A549 treated with ZK216348 at 1 μM for 4 hours (cell line): ENCODE measurements around the gene AVP. TPM values are rescaled to one million over a fixed set of nuclear protein-coding genes. Genes with fewer than 3 reads are reported as not detected.

Experiments
- total RNA-seq: library from RNA; stranded (reverse); fragments of 200-300 nt; extraction: Qiagen RNA extraction; gene quantifications from 5 replicates; pipeline ENCODE4 v1.2.3, GENCODE V29; 2022; ENCODE audit warnings: low read depth

AVP gene, protein sequence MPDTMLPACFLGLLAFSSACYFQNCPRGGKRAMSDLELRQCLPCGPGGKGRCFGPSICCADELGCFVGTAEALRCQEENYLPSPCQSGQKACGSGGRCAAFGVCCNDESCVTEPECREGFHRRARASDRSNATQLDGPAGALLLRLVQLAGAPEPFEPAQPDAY
- not detected in 5 replicates for total RNA-seq

DNA sequence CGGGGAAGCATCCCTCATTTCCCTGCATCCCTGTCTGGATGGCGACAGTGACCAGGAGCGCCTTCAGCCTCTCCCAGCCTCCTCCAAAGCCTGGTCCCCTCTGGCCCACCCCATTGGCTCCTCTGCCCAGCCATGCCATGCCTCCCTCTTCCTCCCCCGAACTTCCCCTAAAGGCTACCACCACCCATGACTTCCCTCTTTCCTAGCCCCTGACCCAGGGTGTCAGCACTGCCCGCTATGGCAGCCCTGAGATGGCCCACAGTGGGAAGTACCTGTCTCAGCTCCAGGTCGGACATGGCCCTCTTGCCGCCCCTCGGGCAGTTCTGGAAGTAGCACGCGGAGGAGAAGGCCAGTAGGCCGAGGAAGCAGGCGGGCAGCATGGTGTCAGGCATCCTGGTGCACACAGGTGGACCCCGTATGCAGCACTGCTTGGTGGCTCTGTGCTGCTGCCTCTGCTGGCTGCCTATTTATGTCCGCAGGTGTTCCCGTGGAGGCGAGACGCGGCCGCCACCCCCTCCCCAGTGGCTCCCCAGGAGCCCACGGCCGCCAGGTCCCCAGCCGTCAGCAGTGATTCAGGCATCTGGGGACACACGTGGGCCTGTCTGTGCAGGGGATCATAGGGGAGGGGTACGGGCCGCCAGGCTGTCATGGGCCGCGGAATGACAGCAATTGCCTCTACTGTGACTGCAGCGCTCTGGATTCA is at the start of gene AVP:
Gene AVP, minus strand, starts transcription at position 442 of the 703 bp plus-strand sequence. Its CDS starts 50 bp downstream, at position 392.

DNA sequence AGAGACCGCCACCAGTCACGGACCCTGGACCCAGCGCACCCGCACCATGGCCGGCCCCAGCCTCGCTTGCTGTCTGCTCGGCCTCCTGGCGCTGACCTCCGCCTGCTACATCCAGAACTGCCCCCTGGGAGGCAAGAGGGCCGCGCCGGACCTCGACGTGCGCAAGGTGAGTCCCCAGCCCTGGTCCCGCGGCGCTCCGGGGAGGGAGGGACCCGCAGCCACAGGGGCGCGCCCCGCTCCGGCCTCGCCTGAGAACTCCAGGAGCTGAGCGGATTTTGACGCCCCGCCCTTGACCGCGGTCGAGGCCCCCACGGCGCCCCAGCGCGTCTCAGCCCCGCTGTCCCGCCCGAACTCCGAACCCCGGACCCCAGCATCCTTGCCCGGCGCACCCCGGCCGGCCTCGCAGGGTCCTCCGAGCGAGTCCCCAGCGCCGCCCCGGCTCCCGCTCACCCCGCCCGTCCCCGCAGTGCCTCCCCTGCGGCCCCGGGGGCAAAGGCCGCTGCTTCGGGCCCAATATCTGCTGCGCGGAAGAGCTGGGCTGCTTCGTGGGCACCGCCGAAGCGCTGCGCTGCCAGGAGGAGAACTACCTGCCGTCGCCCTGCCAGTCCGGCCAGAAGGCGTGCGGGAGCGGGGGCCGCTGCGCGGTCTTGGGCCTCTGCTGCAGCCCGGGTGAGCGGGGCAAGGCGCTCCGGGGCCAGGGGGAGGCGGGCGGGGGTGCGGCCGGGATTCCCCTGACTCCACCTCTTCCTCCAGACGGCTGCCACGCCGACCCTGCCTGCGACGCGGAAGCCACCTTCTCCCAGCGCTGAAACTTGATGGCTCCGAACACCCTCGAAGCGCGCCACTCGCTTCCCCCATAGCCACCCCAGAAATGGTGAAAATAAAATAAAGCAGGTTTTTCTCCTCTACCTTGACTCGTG is 12.7 kb downstream of the AVP start, which contains the start of gene OXT:
Gene OXT, plus strand, starts transcription at position 11 of the 920 bp plus-strand sequence. Its CDS starts 36 bp downstream, at position 47.

DNA sequence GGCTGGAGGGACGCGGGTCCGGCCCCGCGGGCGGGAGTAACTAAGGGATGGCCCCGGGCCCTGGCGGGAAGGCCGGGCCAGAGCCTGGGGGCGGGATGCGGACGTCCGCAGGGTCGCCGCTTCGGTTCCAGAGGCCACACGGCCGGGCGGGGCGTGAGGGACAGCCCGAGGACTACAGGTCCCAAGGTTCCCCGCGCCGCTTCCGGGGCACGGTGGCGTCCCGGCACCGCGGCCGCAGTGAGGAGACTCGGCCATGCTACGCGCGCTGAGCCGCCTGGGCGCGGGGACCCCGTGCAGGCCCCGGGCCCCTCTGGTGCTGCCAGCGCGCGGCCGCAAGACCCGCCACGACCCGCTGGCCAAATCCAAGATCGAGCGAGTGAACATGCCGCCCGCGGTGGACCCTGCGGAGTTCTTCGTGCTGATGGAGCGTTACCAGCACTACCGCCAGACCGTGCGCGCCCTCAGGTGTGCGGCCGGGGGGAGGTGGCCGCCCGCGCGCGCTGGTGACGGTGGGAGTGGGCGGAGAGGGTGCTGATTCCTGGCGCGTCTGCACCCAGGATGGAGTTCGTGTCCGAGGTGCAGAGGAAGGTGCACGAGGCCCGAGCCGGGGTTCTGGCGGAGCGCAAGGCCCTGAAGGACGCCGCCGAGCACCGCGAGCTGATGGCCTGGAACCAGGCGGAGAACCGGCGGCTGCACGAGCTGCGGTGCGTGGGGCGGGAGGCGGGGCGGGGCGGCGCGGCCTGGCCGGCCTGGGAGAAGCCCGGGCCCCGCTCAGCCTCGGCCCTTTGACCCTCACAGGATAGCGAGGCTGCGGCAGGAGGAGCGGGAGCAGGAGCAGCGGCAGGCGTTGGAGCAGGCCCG is 38.5 kb downstream of the AVP start, which contains the start of gene MRPS26:
Gene MRPS26, plus strand, starts transcription at position 237 of the 861 bp plus-strand sequence. Its CDS starts 17 bp downstream, at position 254.

DNA sequence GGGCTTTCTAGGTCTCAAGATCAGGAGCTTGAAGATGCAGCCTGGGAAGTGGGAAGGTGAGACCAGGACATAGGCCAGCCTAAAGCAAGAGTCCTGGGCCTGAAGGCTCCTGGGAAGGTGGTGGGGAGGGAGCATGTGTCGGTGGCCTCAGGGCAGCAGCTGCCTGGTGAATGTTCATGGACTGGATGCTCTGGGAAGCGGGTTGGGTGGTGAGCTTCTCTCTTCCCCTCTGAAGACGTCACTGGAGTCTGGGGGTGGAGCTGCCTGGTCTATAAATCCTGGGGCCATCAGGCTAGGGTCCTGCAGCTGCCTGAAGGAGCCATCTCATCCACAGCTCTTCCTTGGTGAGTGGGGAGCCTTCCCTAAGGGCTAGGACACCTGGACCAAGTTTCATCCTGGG is 41.2 kb downstream of the AVP start, which contains the start of gene GNRH2:
Gene GNRH2, plus strand, starts transcription at position 301 of the 400 bp plus-strand sequence. CDS start 793 bp downstream, outside the sequence.

Other genes with a start within 250 kb of the AVP start
- gene PCED1A, start 244.1 kb downstream of the AVP start, total RNA-seq = 14.1 to 32.5 TPM (median 29.0 TPM) in 5 replicates
- gene VPS16, start 244.0 kb downstream of the AVP start, total RNA-seq = 19.3 to 40.0 TPM (median 32.3 TPM) in 5 replicates
- gene PTPRA, start 211.2 kb downstream of the AVP start, total RNA-seq = 31.9 to 43.1 TPM (median 39.8 TPM) in 5 replicates
- gene GNRH2, start 41.1 kb downstream of the AVP start, total RNA-seq = 0.36 to 0.47 TPM in 2 of 5 replicates, not detected in the others
- gene MRPS26, start 38.7 kb downstream of the AVP start, total RNA-seq = 89.5 to 167 TPM (median 155 TPM) in 5 replicates
- not detected in 5 replicates for gene OXT, start 13.1 kb downstream of the AVP start, total RNA-seq
- gene FASTKD5, start 75.1 kb upstream of the AVP start, total RNA-seq = 43.3 to 49.5 TPM (median 45.9 TPM) in 5 replicates
- 3.7 to 5.3 TPM (median 4.4 TPM) in 5 replicates for gene UBOX5, start 75.1 kb upstream of the AVP start, total RNA-seq
- 2.5 to 5.2 TPM (median 4.0 TPM) in 5 replicates for gene LZTS3, start 88.8 kb upstream of the AVP start, total RNA-seq
- 68.6 to 110 TPM (median 100.0 TPM) in 5 replicates for gene DDRGK1, start 120.0 kb upstream of the AVP start, total RNA-seq
- 108 to 135 TPM (median 124 TPM) in 5 replicates for gene ITPA, start 124.8 kb upstream of the AVP start, total RNA-seq
- 3.6 to 9.5 TPM (median 6.9 TPM) in 5 replicates for gene SLC4A11, start 154.5 kb upstream of the AVP start, total RNA-seq